Ectodermal cell (in vitro differentiated cells): ENCODE data around the gene CNNM4.

Experiments used
- H3K27ac ChIP-seq: 2 replicates; pipeline ENCODE4 v1.7.0; 2013; ENCODE audit warnings: mild to moderate bottlenecking, low read depth, low read length; ENCODE audit not compliant: insufficient read depth, poor library complexity, severe bottlenecking
- H3K27me3 ChIP-seq: 2 replicates; pipeline ENCODE4 v1.7.0; 2013; ENCODE audit warnings: mild to moderate bottlenecking, low read length; ENCODE audit not compliant: insufficient read depth, control insufficient read depth, poor library complexity, severe bottlenecking
- H3K36me3 ChIP-seq: one replicate; pipeline ENCODE4 v1.7.0; 2013; ENCODE audit warnings: low read length; ENCODE audit not compliant: control insufficient read depth, insufficient read depth
- H3K4me1 ChIP-seq: one replicate; pipeline ENCODE4 v1.7.0; 2013; ENCODE audit warnings: low read length; ENCODE audit not compliant: control insufficient read depth, insufficient read depth
- H3K4me3 ChIP-seq: 2 replicates; pipeline ENCODE4 v1.7.0; 2013; ENCODE audit warnings: low read depth, low read length, control low read depth; ENCODE audit not compliant: insufficient read depth
- H3K9me3 ChIP-seq: 2 replicates; pipeline ENCODE4 v1.7.0; 2013; ENCODE audit warnings: mild to moderate bottlenecking, low read length, moderate library complexity; ENCODE audit not compliant: control insufficient read depth
- WGBS, 2 experiments: methylation state at CpG; one replicate each; pipeline ENCODE4 v1.1.7; 2013; ENCODE audit warnings: missing lambda C conversion rate in 2 of 2; 5-methylcytosine and 5-hydroxymethylcytosine counted together

The CNNM4 gene

DNA sequence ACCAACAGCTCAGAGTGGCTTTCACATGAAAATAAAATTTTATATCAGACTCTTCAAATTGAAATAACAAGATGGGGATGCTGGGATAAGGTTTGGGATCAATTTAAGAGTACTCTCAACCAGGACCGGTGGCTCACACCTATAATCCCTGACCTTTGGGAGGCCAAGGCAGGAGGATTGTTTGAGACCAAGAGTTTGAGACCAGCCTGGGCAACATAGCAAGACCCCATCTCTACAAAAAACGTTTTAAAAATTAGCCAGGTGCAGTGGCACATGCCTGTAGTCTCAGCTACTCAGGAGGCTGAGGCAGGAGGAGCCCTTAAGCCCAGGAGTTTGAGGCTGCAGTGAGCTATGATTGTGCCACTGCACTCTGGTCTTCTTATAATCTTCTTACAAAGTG lies 23.5 kb upstream of the CNNM4 start:
- Histone ChIP-seq H3K27me3 (no peaks in the 10 kb centered on the region), H3K9me3 (no peaks in the 10 kb centered on the region), H3K4me1 (no peaks in the 10 kb centered on the region), H3K4me3 (no peak overlapping the region), H3K36me3 (peaks cover 30% of the 10 kb centered on the region), H3K27ac (no peak overlapping the region)
- 88 to 93% methylated on average over 2 of the region's 2 CpGs for WGBS, 2 experiments

DNA sequence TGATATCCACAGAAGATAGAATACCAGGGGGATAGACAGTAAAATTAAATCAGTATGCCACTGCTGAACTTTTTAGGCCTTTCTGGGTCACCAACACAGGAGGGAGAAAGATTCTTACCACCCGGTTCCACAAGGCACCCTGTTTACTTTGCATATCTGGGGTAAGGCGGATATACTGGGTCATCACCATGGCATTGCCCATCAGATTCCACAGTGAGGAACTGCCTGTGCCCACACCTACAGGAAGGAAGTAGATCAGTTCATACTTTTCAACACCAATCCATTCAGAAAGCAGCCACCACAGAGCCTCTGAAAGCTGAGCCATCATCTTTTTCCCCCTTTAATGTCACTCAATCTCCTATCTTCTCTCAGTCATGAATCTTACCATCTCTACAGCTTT lies 22.9 kb upstream of the CNNM4 start:
- H3K27me3 ChIP-seq = no peaks in the 10 kb centered on the region
- H3K4me1 ChIP-seq = no peaks in the 10 kb centered on the region
- H3K27ac ChIP-seq = no peak overlapping the region
- H3K9me3 ChIP-seq = no peaks in the 10 kb centered on the region
- H3K36me3 ChIP-seq = peaks cover 30% of the 10 kb centered on the region
- no peak overlapping the region for H3K4me3 ChIP-seq
- WGBS, 2 experiments = 95 to 96% methylated on average over 2 of the region's 2 CpGs

DNA sequence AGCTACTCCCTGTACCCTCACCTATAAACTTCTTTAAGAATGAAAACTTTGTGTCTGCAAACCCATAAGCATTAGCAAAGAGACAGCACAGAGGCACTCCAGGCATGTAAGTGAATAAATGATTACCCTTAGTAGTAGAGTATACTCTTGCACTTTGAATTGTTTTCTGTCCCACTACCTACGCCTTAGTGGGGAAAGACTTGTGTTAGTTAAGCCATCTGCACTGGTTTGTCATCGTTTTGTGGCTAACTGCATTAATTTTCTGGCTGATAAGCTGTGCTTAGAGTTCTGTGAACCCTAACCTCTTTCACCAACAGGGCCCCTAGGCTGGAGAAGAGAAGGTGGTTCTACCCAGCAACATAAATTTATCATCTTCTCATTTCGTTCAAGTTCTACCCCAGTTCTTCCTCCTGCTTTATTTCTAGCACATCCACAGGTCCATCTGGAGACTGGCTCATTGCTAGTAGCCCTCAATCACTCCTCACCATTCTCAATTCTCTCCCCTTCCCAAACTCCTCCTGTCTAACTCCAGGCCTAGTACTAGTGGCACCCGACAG lies 21.5 kb upstream of the CNNM4 start:
- WGBS, 2 experiments = 53 to 63% methylated on average over 4 of the region's 4 CpGs
- H3K4me3 ChIP-seq = peak overlapping the region; percentile 86
- H3K27me3 ChIP-seq = no peaks in the 10 kb centered on the region
- no peak overlapping the region for H3K27ac ChIP-seq
- H3K4me1 ChIP-seq = no peaks in the 10 kb centered on the region
- H3K9me3 ChIP-seq = no peaks in the 10 kb centered on the region
- H3K36me3 ChIP-seq = peaks cover 16% of the 10 kb centered on the region

DNA sequence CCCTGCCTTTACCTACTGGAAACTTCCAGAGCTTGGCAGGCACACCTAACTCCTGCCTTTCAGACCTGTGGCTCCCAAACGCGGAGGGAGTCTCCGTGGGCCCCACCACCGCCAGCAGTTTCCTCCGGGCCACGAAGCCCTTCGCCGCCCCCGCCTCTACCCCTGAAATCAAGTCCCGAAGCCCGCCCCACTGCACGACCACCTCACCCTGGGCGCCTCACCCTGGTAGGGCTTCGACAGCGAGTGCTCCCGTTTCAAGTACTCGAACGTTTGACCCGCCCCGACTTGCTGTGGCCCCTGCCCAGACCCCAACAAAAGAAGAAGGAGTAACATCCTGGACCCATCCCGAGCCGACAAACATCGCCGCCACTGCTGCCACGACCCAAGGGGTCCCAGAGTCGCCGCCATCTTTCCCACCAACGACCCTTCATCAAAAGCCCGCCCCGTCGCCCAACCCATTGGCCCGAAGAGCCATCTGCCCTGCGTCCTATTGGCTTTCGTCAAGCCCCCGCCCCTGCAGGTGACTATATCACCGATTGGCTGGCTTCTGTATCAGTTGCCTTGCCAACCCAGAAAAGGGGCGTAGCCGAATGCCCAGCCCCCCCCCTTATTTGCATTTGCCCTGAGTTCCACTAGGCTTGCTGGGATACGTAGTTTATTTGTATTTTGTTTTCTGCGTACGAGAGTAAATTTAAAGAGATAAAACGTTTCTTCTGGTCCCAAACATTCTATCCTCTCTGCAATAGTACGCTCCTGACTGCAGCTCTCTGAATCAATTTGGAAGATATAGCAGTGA lies 20.9 kb upstream of the CNNM4 start, which contains the start of gene LMAN2L:
Gene LMAN2L, minus strand, starts transcription at position 432 of the 796 bp plus-strand sequence. Its CDS starts 24 bp downstream, at position 408.
- Histone ChIP-seq H3K9me3 (no peaks in the 10 kb centered on the region), H3K27me3 (no peaks in the 10 kb centered on the region), H3K36me3 (peaks cover 11% of the 10 kb centered on the region), H3K27ac (no peak within 1 kb of the TSS), H3K4me3 (peak within 1 kb of the TSS; percentile 86), H3K4me1 (no peaks in the 10 kb centered on the region)
- WGBS, 2 experiments = 0 to 1% methylated on average over 43 of the region's 43 CpGs

DNA sequence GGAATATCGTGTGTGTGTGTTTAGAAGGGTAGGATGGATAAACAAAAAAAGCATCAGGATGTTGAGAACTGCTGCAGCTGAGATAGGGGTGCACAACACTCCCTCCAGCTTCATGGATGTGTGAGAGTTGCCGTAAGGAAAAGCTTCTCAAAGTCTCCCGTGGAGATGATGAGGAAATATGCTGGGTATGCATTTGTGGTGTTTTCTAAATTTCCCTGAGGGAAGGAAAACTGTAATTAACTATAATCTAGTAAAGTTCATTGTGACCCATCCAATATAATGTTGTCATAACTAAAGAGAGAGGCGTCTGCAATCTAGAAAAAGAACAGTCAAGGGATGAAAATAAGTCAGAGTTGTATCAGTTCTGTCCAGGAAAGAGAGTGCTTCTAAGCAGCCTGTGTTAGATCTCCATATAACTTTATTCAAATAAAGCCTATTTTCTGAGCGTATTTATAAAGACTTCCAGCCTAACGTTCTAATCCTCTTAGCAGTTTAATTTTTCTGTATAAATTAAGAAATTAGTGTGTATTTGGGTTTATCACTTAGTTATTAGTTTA lies 13.6 kb upstream of the CNNM4 start:
- 90 to 91% methylated on average over 4 to 6 of the region's 6 CpGs for WGBS, 2 experiments
- no peak overlapping the region for H3K4me3 ChIP-seq
- H3K9me3 ChIP-seq = no peaks in the 10 kb centered on the region
- no peaks in the 10 kb centered on the region for H3K27me3 ChIP-seq
- no peaks in the 10 kb centered on the region for H3K36me3 ChIP-seq
- H3K27ac ChIP-seq = no peak overlapping the region
- H3K4me1 ChIP-seq = no peaks in the 10 kb centered on the region

DNA sequence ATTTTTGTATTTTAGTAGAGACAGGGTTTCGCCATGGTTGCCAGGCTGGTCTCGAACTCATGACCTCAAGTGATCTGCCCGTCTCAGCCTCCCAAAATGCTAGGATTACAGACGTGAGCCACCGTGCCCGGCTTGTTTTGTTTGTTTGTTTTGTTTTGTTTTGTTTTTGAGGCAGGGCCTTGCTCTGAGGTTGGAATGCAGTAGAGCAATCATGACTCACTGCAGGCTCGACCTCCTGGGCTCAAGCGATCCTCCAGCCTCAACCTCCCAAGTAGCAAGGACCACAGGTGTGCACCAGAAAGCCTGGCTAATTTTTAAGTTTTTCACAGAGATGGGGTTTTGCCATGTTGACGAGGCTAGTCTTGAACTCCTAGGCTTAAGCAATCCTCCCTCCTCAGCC lies 8.9 kb upstream of the CNNM4 start:
- no peaks in the 10 kb centered on the region for H3K27me3 ChIP-seq
- no peaks in the 10 kb centered on the region for H3K9me3 ChIP-seq
- no peaks in the 10 kb centered on the region for H3K4me1 ChIP-seq
- H3K4me3 ChIP-seq = no peak overlapping the region
- no peak overlapping the region for H3K27ac ChIP-seq
- no peaks in the 10 kb centered on the region for H3K36me3 ChIP-seq
- WGBS, 2 experiments = 89 to 92% methylated on average over 9 of the region's 9 CpGs

DNA sequence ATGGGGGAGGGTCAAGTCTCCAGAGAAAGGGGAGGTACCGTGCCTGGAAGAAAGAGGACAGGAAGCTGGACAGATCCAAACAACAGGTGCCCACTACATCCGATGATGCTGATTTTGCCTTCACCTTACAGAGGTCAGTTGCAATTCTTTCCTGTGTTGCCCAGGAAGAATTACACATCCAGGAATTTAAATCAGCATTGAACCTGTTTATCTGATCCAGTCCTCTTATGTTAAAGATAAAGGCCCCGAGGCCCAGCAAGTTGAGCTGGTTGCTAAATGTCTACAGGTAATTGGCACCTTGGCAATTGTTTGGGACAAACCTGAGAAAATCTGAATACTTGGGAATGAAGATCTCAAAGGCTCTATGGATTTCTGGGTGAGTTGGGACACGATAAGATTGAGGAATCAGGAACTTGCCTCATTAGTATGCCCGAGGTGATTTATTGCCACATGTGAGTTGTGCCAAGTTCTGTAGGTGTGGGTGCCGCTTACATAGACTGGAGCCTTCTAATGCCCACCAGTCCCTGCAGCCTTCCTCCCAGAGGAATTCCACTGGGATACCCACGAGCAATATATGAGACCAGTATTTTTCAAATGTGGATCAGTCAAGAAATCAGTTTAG lies 6.9 kb upstream of the CNNM4 start:
- Histone ChIP-seq H3K27ac (no peak overlapping the region), H3K36me3 (no peaks in the 10 kb centered on the region), H3K9me3 (no peaks in the 10 kb centered on the region), H3K4me1 (no peaks in the 10 kb centered on the region), H3K27me3 (no peaks in the 10 kb centered on the region), H3K4me3 (no peak overlapping the region)
- 86 to 89% methylated on average over 7 of the region's 7 CpGs for WGBS, 2 experiments

DNA sequence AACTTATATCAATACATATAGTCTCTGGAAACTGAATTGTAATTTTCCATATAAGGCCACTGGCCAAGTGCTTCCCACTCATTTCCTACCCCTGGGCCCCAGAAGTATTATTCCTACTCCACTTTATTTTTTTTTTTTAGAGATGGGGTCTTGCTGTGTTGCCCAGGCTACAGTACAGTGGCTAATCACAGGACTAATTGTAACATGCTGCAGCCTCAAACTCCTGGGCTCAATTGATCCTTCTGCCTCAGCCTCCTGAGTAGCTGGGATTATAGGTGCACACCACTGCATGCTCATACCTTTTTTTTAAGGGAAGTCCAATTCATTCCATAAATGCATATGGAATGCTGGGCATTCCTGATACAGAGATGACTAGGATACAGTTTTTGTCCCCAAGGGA lies 6.4 kb upstream of the CNNM4 start:
- H3K4me1 ChIP-seq = no peaks in the 10 kb centered on the region
- no peak overlapping the region for H3K27ac ChIP-seq
- no peaks in the 10 kb centered on the region for H3K27me3 ChIP-seq
- H3K9me3 ChIP-seq = no peaks in the 10 kb centered on the region
- no peak overlapping the region for H3K4me3 ChIP-seq
- H3K36me3 ChIP-seq = no peaks in the 10 kb centered on the region

DNA sequence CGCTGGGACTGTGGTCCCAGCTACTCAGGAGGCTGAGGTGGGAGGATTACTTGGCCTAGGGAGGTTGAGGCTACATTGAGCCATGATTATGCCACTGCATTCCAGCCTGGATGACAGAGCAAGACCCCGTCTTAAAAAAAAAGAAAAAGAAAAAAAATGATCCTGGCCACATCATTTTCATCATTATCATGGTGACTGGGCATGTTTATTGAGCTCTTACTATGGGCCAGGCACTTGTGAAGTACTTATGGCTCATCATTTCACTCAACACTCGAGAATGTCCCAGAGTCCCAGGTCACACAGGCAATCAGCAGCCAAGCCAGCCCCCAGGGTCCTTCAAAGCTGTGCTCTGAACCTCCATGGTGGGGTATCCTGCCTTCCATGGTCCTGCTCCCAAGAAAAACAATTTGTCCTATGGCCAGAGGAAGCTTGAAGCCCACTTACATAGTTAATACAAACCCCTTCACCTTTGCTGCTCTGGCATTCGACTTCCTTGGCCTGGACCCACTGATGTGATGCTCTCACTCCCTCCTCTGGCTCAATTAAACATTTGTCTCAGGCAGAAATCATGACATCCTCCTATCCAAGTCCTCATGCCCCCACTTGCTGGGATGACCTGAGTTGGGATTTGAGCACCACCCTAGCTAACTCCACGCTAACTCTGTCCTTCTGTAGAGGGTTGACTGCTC lies 3.8 kb upstream of the CNNM4 start:
- peaks cover 9% of the 10 kb centered on the region for H3K4me1 ChIP-seq
- no peak overlapping the region for H3K27ac ChIP-seq
- no peaks in the 10 kb centered on the region for H3K36me3 ChIP-seq
- 92 to 95% methylated on average over 5 of the region's 5 CpGs for WGBS, 2 experiments
- no peaks in the 10 kb centered on the region for H3K27me3 ChIP-seq
- H3K9me3 ChIP-seq = no peaks in the 10 kb centered on the region
- H3K4me3 ChIP-seq = no peak overlapping the region

DNA sequence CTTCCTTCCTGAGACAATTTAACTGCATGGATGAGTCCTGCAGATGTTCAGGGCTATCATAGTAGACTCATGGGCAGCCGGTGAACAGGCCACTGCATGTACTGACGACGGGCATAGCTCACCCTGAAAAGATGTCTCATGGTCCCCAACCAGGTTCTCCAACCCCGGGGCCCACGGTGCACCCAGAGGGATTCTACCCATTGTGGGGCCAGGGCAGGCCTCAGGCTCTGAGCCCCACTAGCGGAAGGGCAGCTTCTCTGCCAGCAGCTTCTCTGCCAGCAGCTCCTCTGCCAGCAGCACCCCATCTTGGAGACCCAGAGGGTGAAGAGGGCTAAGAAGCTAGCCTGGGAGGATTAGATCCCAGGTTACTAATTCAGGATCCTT lies 3.2 kb upstream of the CNNM4 start:
- Histone ChIP-seq H3K9me3 (no peaks in the 10 kb centered on the region), H3K27ac (no peak overlapping the region), H3K36me3 (no peaks in the 10 kb centered on the region), H3K27me3 (no peaks in the 10 kb centered on the region), H3K4me1 (peaks cover 12% of the 10 kb centered on the region), H3K4me3 (no peak overlapping the region)
- 94% methylated on average over 6 of the region's 6 CpGs for WGBS, 2 experiments
